Bronchial epithelial cell (primary cell): ENCODE measurements around the gene PRTFDC1. TPM values are rescaled to one million over a fixed set of nuclear protein-coding genes. Genes with fewer than 3 reads are reported as not detected.
"Not testable (repeated sequence)": the region's sequence is repeated elsewhere in the genome, so short reads cannot be mapped to it uniquely, and the experiment has no call there.

ENCODE experiments used
- DNase-seq: peaks from one replicate; pipeline ENCODE4 v3.0.0-alpha.2; 2010; ENCODE audit warnings: low read depth
- FAIRE-seq: peaks from 2 replicates; lab custom pipeline; 2011; peaks lifted over from hg19 to GRCh38; lab: Jason Lieb, UNC
- H3K27me3 ChIP-seq: 2 replicates; pipeline ENCODE4 v1.5.1; 2011; ENCODE audit warnings: low read length; ENCODE audit not compliant: control insufficient read depth, insufficient read depth
- H3K36me3 ChIP-seq: 2 replicates; pipeline ENCODE4 v1.5.1; 2011; ENCODE audit warnings: low read length; ENCODE audit not compliant: control insufficient read depth, insufficient read depth
- H3K4me3 ChIP-seq: 2 replicates; pipeline ENCODE4 v1.5.1; 2011; ENCODE audit warnings: mild to moderate bottlenecking, low read depth, low read length, control low read depth
- total RNA-seq: library from RNA; depleted of rRNA; stranded (reverse); fragments of >200 nt; gene quantifications from 2 replicates; pipeline ENCODE4 v1.2.1, GENCODE V29; 2014
- TF ChIP-seq, protein P1 (sequence below): IDR thresholded peaks from 2 replicates; pipeline ENCODE4 v1.5.1; 2011; ENCODE audit warnings: mild to moderate bottlenecking, moderate library complexity, low read length, control low read depth, inconsistent platforms; ENCODE audit not compliant: insufficient read depth, severe bottlenecking

The PRTFDC1 gene
- total RNA-seq, 1 donor from 2014 or later: 5.5 TPM

DNA sequence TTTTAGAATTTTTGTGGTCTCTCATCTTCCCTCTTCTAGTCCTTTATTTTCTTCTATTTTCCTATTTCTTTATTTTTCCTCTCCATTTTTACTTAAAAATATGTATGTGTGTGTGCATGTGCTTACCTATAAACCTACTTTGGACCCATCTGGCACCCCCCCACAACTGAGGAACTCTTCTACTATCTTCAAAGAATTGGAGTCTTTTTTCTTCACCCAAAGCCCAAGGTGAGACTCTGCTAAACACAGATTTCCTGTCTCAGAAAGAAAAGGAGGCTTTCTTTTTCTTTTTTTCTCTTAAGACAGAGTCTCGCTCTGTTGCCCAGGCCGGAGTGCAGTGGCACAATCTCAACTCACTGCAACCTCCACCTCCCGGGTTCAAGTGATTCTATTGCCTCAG, 24.2 kb downstream of the PRTFDC1 start:
- FAIRE-seq (no peak), DNase-seq (no peak)
- TF ChIP-seq, protein P1, sequence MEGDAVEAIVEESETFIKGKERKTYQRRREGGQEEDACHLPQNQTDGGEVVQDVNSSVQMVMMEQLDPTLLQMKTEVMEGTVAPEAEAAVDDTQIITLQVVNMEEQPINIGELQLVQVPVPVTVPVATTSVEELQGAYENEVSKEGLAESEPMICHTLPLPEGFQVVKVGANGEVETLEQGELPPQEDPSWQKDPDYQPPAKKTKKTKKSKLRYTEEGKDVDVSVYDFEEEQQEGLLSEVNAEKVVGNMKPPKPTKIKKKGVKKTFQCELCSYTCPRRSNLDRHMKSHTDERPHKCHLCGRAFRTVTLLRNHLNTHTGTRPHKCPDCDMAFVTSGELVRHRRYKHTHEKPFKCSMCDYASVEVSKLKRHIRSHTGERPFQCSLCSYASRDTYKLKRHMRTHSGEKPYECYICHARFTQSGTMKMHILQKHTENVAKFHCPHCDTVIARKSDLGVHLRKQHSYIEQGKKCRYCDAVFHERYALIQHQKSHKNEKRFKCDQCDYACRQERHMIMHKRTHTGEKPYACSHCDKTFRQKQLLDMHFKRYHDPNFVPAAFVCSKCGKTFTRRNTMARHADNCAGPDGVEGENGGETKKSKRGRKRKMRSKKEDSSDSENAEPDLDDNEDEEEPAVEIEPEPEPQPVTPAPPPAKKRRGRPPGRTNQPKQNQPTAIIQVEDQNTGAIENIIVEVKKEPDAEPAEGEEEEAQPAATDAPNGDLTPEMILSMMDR: no peak
- no peak overlapping the region for H3K4me3 ChIP-seq
- H3K36me3 ChIP-seq: no peaks in the 10 kb centered on the region
- H3K27me3 ChIP-seq: no peaks in the 10 kb centered on the region

DNA sequence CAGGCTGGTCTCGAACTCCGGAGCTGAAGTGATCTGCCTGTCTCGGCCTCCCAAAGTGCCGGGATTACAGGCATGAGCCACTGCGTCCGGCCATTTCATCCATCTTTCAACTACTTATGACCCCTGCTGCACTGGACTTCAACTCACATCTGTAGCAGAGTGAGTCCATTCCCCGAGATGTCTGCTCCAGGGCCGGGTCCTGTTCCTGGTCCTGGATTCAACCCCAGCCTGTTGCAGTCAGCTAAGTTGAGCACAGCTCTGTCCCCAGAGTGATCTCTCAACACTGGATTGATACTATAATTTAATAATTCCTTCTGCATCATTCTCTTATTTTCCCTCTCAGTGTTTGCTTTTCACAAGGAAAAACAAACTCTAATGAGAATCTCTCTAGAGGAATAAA, 25.8 kb downstream of the PRTFDC1 start:
- no peaks in the 10 kb centered on the region for H3K27me3 ChIP-seq
- H3K4me3 ChIP-seq: no peak overlapping the region
- TF ChIP-seq, protein P1: no peak
- DNase-seq (no peak), FAIRE-seq (no peak)
- no peaks in the 10 kb centered on the region for H3K36me3 ChIP-seq

DNA sequence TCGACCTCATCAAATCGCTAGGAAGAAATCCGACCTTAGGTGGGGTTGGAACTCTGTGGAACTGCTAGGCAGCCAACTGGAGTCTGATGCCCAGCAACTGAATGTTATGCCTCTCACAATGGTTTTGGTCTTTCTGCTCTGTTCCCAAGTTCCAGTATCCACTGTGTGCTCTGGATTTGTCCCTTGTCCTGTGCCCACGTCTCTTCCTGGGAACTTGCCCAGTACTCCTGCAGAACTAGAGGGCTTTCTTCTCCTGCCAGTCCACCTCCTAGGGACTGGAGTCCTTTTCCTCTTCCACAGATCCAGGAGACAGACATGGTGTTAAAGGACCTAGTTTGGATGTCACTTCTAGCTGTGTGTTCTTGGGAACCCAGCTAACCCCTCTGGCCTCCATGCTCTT, 26.6 kb downstream of the PRTFDC1 start:
- Histone ChIP-seq H3K36me3 (no peaks in the 10 kb centered on the region), H3K27me3 (no peaks in the 10 kb centered on the region), H3K4me3 (no peak overlapping the region)
- no peak for DNase-seq
- TF ChIP-seq, protein P1: no peak
- no peak for FAIRE-seq

DNA sequence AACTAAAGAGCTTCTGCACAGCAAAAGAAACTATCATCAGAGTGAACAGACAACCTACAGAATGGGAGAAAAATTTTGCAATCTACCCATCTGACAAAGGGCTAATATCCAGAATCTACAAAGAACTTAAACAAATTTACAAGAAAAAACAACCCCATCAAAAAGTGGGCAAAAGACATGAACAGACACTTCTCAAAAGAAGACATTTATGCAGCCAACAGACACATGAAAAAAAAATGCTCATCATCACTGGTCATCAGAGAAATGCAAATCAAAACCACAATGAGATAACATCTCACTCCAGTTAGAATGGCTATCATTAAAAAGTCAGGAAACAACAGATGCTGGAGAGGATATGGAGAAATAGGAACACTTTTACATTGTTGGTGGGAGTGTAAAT, 27.9 kb downstream of the PRTFDC1 start:
- not testable (repeated sequence) for H3K36me3 ChIP-seq, DNase-seq, FAIRE-seq, H3K4me3 ChIP-seq, H3K27me3 ChIP-seq

DNA sequence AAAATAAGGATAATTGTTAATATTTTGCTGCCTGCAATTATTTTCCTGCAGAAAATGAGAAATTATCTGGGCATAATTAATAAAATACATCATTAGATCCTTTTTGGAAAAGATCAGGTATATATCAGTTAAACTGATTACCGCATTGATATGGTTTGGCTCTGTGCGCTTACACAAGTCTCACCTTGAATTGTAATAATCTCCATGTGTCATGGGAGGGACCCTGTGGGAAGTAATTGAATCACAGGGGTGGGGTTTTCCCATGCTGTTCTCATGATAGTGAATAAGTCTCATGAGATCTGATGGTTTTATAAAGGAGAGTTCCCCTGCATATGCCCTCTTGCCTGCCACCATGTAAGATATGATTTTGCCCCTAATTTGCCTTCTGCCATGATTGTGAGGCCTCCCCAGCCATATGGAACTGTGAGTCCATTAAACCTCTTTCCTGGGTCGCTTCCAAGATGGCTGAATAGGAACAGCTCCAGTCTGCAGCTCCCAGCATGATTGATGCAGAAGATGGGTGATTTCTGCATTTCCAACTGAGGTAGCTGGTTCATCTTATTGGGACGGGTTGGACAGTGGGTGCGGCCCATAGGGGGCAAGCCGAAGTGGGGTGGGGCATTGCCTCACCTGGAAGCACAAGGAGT, 30.1 kb downstream of the PRTFDC1 start:
- H3K27me3 ChIP-seq, H3K36me3 ChIP-seq, H3K4me3 ChIP-seq, FAIRE-seq: not testable (repeated sequence)
- peak; percentile 58 for DNase-seq

DNA sequence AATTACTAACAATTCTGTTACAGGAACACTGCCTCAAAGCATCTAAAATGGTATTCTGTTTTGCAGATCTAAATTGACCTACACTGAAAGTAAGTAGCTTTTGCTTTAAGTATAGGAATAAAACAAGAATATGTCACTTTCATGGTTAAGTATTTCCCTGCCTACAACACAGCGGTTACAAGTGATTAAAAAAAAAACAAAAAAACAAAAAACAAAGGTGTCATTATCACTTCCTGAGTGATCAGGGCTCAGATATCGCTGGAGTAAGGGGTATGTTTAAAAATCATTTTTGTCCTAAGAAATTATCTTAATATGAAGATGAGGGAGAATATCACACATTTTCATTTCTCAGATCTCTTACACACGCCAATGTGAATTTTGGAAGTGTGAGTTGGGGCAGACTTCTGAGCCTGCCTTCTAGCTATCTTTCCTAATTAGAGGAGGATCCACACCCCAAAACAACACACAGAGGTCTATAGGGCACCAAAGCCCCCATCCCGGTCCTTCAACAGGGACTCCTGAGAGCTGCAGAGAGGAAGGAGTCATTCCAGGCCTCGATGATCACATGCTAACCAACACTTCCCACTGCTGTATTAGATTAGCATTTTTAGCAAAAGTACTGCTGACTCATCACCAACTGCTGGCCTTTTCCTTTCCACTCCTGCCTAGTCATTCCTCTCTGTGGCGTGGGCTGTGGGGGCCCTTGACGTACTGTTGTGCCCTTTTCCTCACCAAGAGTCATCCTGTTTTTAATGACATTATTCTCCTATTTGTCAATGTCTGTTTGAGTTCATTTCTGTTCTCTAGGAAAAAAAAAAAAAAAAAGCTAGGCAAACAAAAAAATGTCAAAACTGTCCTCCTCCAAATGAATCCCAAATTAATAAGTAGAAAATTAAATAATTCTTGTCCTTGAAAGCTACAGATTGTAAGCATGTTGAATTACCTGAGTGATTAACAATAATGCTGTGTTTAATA, 31.2 kb downstream of the PRTFDC1 start:
- DNase-seq: peak; percentile 86
- TF ChIP-seq, protein P1: no peak
- no peak overlapping the region for H3K4me3 ChIP-seq
- H3K36me3 ChIP-seq: no peaks in the 10 kb centered on the region
- no peaks in the 10 kb centered on the region for H3K27me3 ChIP-seq
- no peak for FAIRE-seq

DNA sequence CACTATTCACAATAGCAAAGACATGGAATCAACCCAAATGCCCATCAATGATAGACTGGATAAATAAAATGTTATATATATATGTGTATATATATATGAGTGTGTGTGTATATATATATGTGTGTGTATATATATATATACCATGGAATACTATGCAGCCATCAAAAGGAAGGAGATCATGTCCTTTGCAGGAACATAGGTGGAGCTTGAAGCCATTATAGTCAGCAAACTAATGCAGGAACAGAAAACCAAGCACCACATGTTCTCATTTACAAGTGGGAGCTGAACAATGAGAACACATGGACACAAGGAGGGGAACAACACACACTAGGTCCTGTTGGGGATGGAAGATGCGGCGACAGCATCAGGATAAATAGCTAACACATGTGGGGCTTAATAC, 32.2 kb downstream of the PRTFDC1 start:
- not testable (repeated sequence) for H3K27me3 ChIP-seq, H3K36me3 ChIP-seq, DNase-seq, FAIRE-seq, H3K4me3 ChIP-seq

DNA sequence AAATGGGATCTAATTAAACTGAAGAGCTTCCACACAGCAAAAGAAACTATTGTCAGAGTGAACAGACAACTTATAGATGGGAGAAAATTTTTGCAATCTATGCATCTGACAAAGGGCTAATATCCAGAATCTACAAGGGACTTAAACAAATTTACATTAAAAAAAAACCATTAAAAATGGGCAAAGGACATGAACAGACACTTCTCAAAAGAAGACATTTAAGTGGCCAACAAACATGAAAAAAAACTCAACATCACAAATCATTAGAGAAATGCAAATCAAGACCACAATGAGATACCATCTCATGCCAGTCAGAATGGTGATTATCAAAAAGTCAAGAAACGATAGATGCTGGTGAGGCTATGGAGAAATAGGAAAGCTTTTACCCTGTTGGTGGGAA, 32.8 kb downstream of the PRTFDC1 start:
- not testable (repeated sequence) for H3K4me3 ChIP-seq, DNase-seq, H3K36me3 ChIP-seq, H3K27me3 ChIP-seq, FAIRE-seq
